Cerebellar nuclear complex (tissue), 1 donor: ENCODE data around the gene EMP1.
"Not testable (repeated sequence)": the region's sequence is repeated elsewhere in the genome, so short reads cannot be mapped to it uniquely, and the experiment has no call there.

Source experiments
- DNase-seq, 2 experiments: peaks; one replicate each; lab custom pipeline; 2025; lab: John Stamatoyannopoulos, UW

EMP1 gene

GRCh38 chr12:13257356-13257875 lies 60.9 kb downstream of the EMP1 start:
- no peak for DNase-seq

- DNase-seq = no peak
Measured at GRCh38 chr12:13258197-13258596, 61.7 kb downstream of the EMP1 start.

GRCh38 chr12:13258717-13259119 lies 62.2 kb downstream of the EMP1 start:
- no peak for DNase-seq

- not testable (repeated sequence) for DNase-seq
Measured at GRCh38 chr12:13259625-13260024, 63.1 kb downstream of the EMP1 start.

GRCh38 chr12:13267826-13268225 lies 71.3 kb downstream of the EMP1 start:
- not testable (repeated sequence) for DNase-seq

GRCh38 chr12:13268581-13268980 lies 72.1 kb downstream of the EMP1 start:
- DNase-seq = no peak
